GM23338 (cell line): ENCODE results near the gene AATF.

ENCODE experiments used
- EZH2 ChIP-seq: fragments of 200-600 bp; sonication (generic); IDR thresholded peaks from one replicate; pipeline ENCODE4 v1.8.0; 2017; ENCODE audit warnings: antibody characterized with exemption, mild to moderate bottlenecking, low read depth; ENCODE audit not compliant: unreplicated experiment
- POLR2AphosphoS5 ChIP-seq: IDR thresholded peaks from 2 replicates; pipeline ENCODE4 v1.6.1; 2016; ENCODE audit warnings: antibody characterized with exemption, low read depth
- TF ChIP-seq, protein P1 (sequence below), 2 experiments: fragments of 200-600 bp in 1 of 2; sonication (generic) in 1 of 2; conservative IDR thresholded peaks; 2 replicates each; pipeline versions ENCODE4 v1.5.1 to v1.6.1; 2016 to 2017; ENCODE audit warnings: antibody characterized with exemption in 2 of 2, low read depth in 2 of 2, mild to moderate bottlenecking in 2 of 2, moderate library complexity in 1 of 2

DNA sequence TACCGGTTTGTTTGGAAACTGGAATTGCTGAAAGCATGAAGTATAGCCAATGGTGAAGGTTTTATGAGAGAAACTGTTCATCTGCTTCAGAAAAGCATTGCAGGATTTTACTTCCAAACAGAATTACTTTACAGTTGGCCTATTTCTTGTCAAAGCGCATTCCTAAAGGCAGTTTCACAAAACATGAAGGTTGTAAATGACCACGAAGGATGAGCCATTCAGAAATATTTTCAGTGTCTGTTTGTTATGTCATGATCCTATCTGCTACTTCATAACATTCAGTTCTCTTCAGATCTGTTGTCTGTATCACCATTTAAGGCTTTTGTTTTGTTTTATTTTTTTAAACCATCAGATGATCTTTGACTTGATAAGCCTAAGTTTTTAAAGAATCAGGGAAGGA, 45.7 kb downstream of the AATF start:
- TF ChIP-seq, protein P1, sequence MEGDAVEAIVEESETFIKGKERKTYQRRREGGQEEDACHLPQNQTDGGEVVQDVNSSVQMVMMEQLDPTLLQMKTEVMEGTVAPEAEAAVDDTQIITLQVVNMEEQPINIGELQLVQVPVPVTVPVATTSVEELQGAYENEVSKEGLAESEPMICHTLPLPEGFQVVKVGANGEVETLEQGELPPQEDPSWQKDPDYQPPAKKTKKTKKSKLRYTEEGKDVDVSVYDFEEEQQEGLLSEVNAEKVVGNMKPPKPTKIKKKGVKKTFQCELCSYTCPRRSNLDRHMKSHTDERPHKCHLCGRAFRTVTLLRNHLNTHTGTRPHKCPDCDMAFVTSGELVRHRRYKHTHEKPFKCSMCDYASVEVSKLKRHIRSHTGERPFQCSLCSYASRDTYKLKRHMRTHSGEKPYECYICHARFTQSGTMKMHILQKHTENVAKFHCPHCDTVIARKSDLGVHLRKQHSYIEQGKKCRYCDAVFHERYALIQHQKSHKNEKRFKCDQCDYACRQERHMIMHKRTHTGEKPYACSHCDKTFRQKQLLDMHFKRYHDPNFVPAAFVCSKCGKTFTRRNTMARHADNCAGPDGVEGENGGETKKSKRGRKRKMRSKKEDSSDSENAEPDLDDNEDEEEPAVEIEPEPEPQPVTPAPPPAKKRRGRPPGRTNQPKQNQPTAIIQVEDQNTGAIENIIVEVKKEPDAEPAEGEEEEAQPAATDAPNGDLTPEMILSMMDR (conservative IDR thresholded peaks at IDR 0.05; ENCODE audit: low read depth in 2 of 2) = no peak
- TF ChIP-seq POLR2AphosphoS5 (no peak), EZH2 (no peak)
